HuH-7 (cell line): ENCODE results near the gene ANKRD33.

Experiments used
- DNase-seq: peaks from one replicate; pipeline ENCODE4 v3.0.0; 2011; ENCODE audit warnings: low spot score

ANKRD33 gene

GRCh38 chr12:51917746-51918453, 30.0 kb downstream of the ANKRD33 start:
- no peak for DNase-seq

GRCh38 chr12:51920046-51920445, 32.1 kb downstream of the ANKRD33 start:
- no peak for DNase-seq

- no peak for DNase-seq
Measured at GRCh38 chr12:51921017-51921725, 33.3 kb downstream of the ANKRD33 start.

GRCh38 chr12:51922146-51922545, 34.2 kb downstream of the ANKRD33 start:
- no peak for DNase-seq

GRCh38 chr12:51922762-51923505, 35.0 kb downstream of the ANKRD33 start:
- DNase-seq, result no peak

- DNase-seq, result peak; percentile 79
Measured at GRCh38 chr12:51923506-51924365, 35.8 kb downstream of the ANKRD33 start.

- no peak for DNase-seq
Measured at GRCh38 chr12:51924551-51925319, 36.8 kb downstream of the ANKRD33 start.

GRCh38 chr12:51925346-51926063, 37.6 kb downstream of the ANKRD33 start:
- no peak for DNase-seq

- no peak for DNase-seq
Measured at GRCh38 chr12:51926064-51926632, 38.2 kb downstream of the ANKRD33 start.

- peak; percentile 67 for DNase-seq
Measured at GRCh38 chr12:51926718-51927117, 38.8 kb downstream of the ANKRD33 start.

GRCh38 chr12:51932218-51933076, 44.5 kb downstream of the ANKRD33 start:
- peak; percentile 67 for DNase-seq

- no peak for DNase-seq
Measured at GRCh38 chr12:51934080-51934479, 46.2 kb downstream of the ANKRD33 start.

GRCh38 chr12:51937926-51938325, 50.0 kb downstream of the ANKRD33 start:
- no peak for DNase-seq

- no peak for DNase-seq
Measured at GRCh38 chr12:51938726-51939125, 50.8 kb downstream of the ANKRD33 start.

- no peak for DNase-seq
Measured at GRCh38 chr12:51941011-51941581, 53.2 kb downstream of the ANKRD33 start.
